ENCODE data around the gene GRIK4. TPM values are rescaled to one million over a fixed set of nuclear protein-coding genes. Genes with fewer than 3 reads are reported as not detected.

The GRIK4 gene
- total and polyA plus RNA-seq, 4 donors, result 0.05 to 0.25 (median 0.06) TPM; not detected in 1

DNA sequence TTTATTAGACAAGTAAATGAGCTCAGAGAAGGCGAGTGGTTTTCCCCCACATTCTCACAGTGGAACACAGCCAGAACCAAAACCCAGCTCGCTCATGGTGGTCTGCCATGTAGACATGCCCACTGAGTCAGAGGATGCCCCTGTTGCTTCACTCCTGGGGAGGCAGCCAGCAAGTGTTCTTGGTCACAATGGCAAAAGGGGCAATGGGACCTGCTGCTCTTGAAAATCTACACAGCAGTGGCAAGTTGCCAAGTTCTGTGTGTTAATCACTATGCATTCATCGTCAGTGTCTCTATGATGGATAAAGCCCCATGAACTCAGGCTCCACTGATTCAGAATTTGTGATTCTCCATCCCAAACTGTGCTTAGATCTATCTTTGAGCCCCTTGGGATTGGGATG, 447.6 kb downstream of the GRIK4 start:
- 85% methylated on average over 3 of the region's 3 CpGs for WGBS
- no peak overlapping the region for H3K4me3 ChIP-seq (ENCODE audit: low read depth in 1 of 3, low read length in 3 of 3)
- H3K9me3 ChIP-seq (ENCODE audit: control insufficient read depth in 4 of 4, low read length in 3 of 4), result no peaks in the 10 kb centered on the region
- H3K9ac ChIP-seq (ENCODE audit: low read depth in 1 of 2, low read length in 2 of 2), result no peak overlapping the region
- H3K27me3 ChIP-seq (ENCODE audit: control insufficient read depth in 4 of 4, insufficient read depth in 4 of 4, low read length in 3 of 4), result no peaks in the 10 kb centered on the region
- H3K4me1 ChIP-seq (ENCODE audit: control insufficient read depth in 4 of 4, insufficient read depth in 4 of 4, low read length in 3 of 4), result no peaks in the 10 kb centered on the region
- no peak overlapping the region for H3K27ac ChIP-seq (ENCODE audit: low read depth in 1 of 2, low read length in 2 of 2)
- H3K36me3 ChIP-seq (ENCODE audit: control insufficient read depth in 4 of 4, insufficient read depth in 3 of 4, low read depth in 1 of 4, low read length in 3 of 4), result no peaks in the 10 kb centered on the region
- TF ChIP-seq RAD21 (IDR thresholded peaks at IDR 0.05), result no peak
- TF ChIP-seq HNF4G (IDR thresholded peaks at IDR 0.05), result no peak
- DNase-seq (ENCODE audit: low spot score), result no peak

DNA sequence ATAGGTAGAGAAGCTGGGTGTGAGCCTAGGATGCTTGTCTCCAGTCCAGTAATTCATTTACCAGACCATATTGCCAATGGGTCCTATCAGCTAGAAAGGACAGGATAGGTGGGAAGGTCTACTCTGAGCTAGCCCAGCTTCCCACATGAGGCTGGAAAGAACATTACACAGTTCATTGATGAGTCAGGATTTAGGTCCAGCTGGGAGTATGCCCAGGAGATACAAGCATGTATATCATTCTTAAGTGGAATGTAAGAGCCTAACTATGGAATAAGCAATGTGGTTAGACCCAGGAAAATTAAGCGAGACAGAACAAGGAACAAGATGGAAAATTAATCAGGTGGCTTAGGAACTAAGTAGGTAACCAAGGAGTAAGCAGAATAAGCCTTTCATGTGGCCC, 453.3 kb downstream of the GRIK4 start:
- Histone ChIP-seq H3K9ac (ENCODE audit: low read depth in 1 of 2, low read length in 2 of 2) (no peak overlapping the region), H3K4me1 (ENCODE audit: control insufficient read depth in 4 of 4, insufficient read depth in 4 of 4, low read length in 3 of 4) (no peaks in the 10 kb centered on the region)
- WGBS, result 86% methylated on average over 1 of the region's 1 CpG

DNA sequence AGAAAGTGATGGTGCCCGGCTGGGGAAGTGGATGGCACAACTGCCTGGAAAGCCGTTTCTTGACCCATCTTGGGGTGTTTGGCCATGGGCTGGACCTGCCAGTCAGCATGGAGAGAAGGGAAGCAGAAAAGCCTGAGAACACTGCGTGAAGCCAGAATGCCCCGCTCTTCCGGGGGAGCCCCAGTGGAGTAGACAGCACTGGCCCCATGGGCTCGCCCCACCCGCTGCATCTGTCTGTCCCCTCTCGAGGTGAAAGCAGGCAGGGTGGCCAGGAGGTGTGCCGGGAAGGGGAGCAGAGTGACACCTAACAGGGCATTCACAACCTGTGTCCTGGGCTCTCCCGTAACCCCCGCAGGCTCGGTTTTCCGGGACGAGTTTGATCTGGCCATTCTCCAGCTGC, 455.3 kb downstream of the GRIK4 start:
- Histone ChIP-seq H3K27ac (ENCODE audit: low read depth in 1 of 2, low read length in 2 of 2) (no peak overlapping the region), H3K4me1 (ENCODE audit: control insufficient read depth in 4 of 4, insufficient read depth in 4 of 4, low read length in 3 of 4) (no peaks in the 10 kb centered on the region), H3K9ac (ENCODE audit: low read depth in 1 of 2, low read length in 2 of 2) (no peak overlapping the region), H3K27me3 (ENCODE audit: control insufficient read depth in 4 of 4, insufficient read depth in 4 of 4, low read length in 3 of 4) (no peaks in the 10 kb centered on the region), H3K36me3 (ENCODE audit: control insufficient read depth in 4 of 4, insufficient read depth in 3 of 4, low read depth in 1 of 4, low read length in 3 of 4) (no peaks in the 10 kb centered on the region), H3K9me3 (ENCODE audit: control insufficient read depth in 4 of 4, low read length in 3 of 4) (no peaks in the 10 kb centered on the region), H3K4me3 (ENCODE audit: low read depth in 1 of 3, low read length in 3 of 3) (no peak overlapping the region)
- 92% methylated on average over 14 of the region's 14 CpGs for WGBS
- DNase-seq (ENCODE audit: low spot score), result no peak
- TF ChIP-seq RXRA (IDR thresholded peaks at IDR 0.05), result no peak
- no peak for TF ChIP-seq YY1 (IDR thresholded peaks at IDR 0.05)
- TF ChIP-seq TAF1 (conservative IDR thresholded peaks at IDR 0.05), result no peak
- TF ChIP-seq SP1 (IDR thresholded peaks at IDR 0.05), result no peak
- TF ChIP-seq GABPA (IDR thresholded peaks at IDR 0.05 in 1 of 2, conservative IDR thresholded peaks at IDR 0.05 in 1 of 2), result no peak
- no peak for TF ChIP-seq HNF4A (conservative IDR thresholded peaks at IDR 0.05)
- no peak for TF ChIP-seq FOXA1 (IDR thresholded peaks at IDR 0.05)
- no peak for TF ChIP-seq RAD21 (IDR thresholded peaks at IDR 0.05)
- TF ChIP-seq, protein P1, sequence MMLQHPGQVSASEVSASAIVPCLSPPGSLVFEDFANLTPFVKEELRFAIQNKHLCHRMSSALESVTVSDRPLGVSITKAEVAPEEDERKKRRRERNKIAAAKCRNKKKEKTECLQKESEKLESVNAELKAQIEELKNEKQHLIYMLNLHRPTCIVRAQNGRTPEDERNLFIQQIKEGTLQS (IDR thresholded peaks at IDR 0.05), result no peak
- no peak for TF ChIP-seq NR2F2 (IDR thresholded peaks at IDR 0.05)
- TF ChIP-seq, protein P2, sequence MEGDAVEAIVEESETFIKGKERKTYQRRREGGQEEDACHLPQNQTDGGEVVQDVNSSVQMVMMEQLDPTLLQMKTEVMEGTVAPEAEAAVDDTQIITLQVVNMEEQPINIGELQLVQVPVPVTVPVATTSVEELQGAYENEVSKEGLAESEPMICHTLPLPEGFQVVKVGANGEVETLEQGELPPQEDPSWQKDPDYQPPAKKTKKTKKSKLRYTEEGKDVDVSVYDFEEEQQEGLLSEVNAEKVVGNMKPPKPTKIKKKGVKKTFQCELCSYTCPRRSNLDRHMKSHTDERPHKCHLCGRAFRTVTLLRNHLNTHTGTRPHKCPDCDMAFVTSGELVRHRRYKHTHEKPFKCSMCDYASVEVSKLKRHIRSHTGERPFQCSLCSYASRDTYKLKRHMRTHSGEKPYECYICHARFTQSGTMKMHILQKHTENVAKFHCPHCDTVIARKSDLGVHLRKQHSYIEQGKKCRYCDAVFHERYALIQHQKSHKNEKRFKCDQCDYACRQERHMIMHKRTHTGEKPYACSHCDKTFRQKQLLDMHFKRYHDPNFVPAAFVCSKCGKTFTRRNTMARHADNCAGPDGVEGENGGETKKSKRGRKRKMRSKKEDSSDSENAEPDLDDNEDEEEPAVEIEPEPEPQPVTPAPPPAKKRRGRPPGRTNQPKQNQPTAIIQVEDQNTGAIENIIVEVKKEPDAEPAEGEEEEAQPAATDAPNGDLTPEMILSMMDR (IDR thresholded peaks at IDR 0.05; ENCODE audit: low read depth, low read length, missing input control), result no peak

More for the DNA sequence above, 453.3 kb downstream of the GRIK4 start:
- no peak overlapping the region for H3K4me3 ChIP-seq (ENCODE audit: low read depth in 1 of 3, low read length in 3 of 3)
- no peaks in the 10 kb centered on the region for H3K9me3 ChIP-seq (ENCODE audit: control insufficient read depth in 4 of 4, low read length in 3 of 4)
- H3K36me3 ChIP-seq (ENCODE audit: control insufficient read depth in 4 of 4, insufficient read depth in 3 of 4, low read depth in 1 of 4, low read length in 3 of 4), result no peaks in the 10 kb centered on the region
- no peak for DNase-seq (ENCODE audit: low spot score)
- H3K27me3 ChIP-seq (ENCODE audit: control insufficient read depth in 4 of 4, insufficient read depth in 4 of 4, low read length in 3 of 4), result no peaks in the 10 kb centered on the region
- TF ChIP-seq, protein P2 (IDR thresholded peaks at IDR 0.05; ENCODE audit: low read depth, low read length, missing input control), result no peak
- TF ChIP-seq SP1 (IDR thresholded peaks at IDR 0.05) (no peak), NR2F2 (IDR thresholded peaks at IDR 0.05) (no peak), TAF1 (conservative IDR thresholded peaks at IDR 0.05) (no peak), FOXA2 (IDR thresholded peaks at IDR 0.05) (no peak), JUND (IDR thresholded peaks at IDR 0.05) (no peak), EGR1 (IDR thresholded peaks at IDR 0.05; ENCODE audit: low read depth in 2 of 2) (no peak), RXRA (IDR thresholded peaks at IDR 0.05) (no peak), HNF4A (conservative IDR thresholded peaks at IDR 0.05) (no peak), YY1 (IDR thresholded peaks at IDR 0.05) (no peak), RAD21 (IDR thresholded peaks at IDR 0.05) (no peak), FOXA1 (IDR thresholded peaks at IDR 0.05) (no peak)
- TF ChIP-seq, protein P3, sequence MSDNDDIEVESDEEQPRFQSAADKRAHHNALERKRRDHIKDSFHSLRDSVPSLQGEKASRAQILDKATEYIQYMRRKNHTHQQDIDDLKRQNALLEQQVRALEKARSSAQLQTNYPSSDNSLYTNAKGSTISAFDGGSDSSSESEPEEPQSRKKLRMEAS (IDR thresholded peaks at IDR 0.05), result no peak
- TF ChIP-seq, protein P4, sequence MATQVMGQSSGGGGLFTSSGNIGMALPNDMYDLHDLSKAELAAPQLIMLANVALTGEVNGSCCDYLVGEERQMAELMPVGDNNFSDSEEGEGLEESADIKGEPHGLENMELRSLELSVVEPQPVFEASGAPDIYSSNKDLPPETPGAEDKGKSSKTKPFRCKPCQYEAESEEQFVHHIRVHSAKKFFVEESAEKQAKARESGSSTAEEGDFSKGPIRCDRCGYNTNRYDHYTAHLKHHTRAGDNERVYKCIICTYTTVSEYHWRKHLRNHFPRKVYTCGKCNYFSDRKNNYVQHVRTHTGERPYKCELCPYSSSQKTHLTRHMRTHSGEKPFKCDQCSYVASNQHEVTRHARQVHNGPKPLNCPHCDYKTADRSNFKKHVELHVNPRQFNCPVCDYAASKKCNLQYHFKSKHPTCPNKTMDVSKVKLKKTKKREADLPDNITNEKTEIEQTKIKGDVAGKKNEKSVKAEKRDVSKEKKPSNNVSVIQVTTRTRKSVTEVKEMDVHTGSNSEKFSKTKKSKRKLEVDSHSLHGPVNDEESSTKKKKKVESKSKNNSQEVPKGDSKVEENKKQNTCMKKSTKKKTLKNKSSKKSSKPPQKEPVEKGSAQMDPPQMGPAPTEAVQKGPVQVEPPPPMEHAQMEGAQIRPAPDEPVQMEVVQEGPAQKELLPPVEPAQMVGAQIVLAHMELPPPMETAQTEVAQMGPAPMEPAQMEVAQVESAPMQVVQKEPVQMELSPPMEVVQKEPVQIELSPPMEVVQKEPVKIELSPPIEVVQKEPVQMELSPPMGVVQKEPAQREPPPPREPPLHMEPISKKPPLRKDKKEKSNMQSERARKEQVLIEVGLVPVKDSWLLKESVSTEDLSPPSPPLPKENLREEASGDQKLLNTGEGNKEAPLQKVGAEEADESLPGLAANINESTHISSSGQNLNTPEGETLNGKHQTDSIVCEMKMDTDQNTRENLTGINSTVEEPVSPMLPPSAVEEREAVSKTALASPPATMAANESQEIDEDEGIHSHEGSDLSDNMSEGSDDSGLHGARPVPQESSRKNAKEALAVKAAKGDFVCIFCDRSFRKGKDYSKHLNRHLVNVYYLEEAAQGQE (IDR thresholded peaks at IDR 0.05), result no peak
- H3K27ac ChIP-seq (ENCODE audit: low read depth in 1 of 2, low read length in 2 of 2), result no peak overlapping the region

All from liver (tissue), 9 donors.